ENCODE measurements around the gene SLC1A3.
"Not testable (repeated sequence)": the region's sequence is repeated elsewhere in the genome, so short reads cannot be mapped to it uniquely, and the experiment has no call there.

The SLC1A3 gene

DNA sequence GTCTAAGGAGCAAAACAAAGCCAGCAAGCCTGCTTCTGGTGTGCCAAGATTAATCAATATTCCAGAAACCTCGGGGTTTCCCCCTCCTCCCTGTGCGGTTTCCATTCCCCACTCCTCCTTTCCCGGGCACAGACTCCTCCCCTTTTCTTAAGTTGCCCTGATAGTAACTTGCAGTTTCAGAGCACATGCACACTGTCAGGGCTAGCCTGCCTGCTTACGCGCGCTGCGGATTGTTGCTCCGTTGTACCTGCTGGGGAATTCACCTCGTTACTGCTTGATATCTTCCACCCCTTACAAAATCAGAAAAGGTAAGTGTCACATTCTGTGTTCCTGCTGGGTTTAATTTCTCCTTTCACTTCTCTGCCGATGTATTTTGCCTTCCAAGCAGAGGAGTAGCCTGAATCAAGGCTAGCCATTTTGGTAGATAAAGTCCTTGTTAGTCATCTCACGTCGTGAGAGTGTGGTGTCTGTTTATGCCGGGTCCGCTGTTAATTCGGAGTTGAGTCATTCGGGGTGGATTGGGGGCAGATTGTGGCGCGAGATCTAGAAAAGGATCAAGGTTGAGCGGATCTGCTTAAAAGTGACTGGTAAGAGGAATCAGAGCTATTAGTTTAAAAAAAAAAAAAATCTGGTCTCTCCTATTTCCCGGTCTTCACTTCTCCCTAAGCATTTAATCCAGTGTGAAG is at the start of gene SLC1A3:
SLC1A3 (plus strand) TSS at position 179 of the 686 bp plus-strand sequence. CDS start 1,818 bp downstream, outside the sequence.
- H3K4me3 ChIP-seq = peak within 1 kb of the TSS; percentile 52
- H3K27me3 ChIP-seq (ENCODE audit: low read depth) = no peaks in the 10 kb centered on the region
- peaks cover 12% of the 10 kb centered on the region for H3K36me3 ChIP-seq (replicated peaks)
- H3K9me3 ChIP-seq = no peaks in the 10 kb centered on the region
- in situ Hi-C loops (cut with MboI; ENCODE audit: low sequenced_read_pairs) = no loop called here
- peak; percentile 86 to 88 for DNase-seq (ENCODE audit: low spot score in 2 of 2)
- no peaks in the 10 kb centered on the region for H3K4me1 ChIP-seq

DNA sequence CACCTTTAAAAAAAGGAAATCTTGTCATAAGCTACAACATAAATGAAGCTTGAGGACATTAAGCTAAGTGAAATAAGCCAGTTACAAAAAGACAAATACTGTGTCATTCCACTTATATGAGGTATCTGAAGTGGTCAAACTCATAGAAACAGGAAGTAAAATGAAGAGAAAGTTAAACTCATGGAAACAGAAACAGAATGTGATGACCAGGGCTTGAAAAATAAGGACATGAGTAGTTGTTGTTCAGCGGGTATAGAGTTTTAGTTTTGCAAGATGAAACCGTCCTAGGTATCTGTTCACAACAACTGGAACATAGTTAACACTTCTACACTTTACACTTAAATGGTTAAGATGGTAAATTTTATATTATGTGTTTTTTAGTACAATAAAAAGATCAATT is 47.8 kb upstream of the SLC1A3 start:
- Histone ChIP-seq H3K36me3 (replicated peaks) (no peaks in the 10 kb centered on the region), H3K27me3 (ENCODE audit: low read depth) (no peaks in the 10 kb centered on the region), H3K9me3 (no peaks in the 10 kb centered on the region), H3K4me3 (no peak overlapping the region), H3K4me1 (no peaks in the 10 kb centered on the region)
- no peak for DNase-seq (ENCODE audit: low spot score in 2 of 2)
- in situ Hi-C loops (cut with MboI; ENCODE audit: low sequenced_read_pairs) = no loop called here

- Histone ChIP-seq H3K4me3 (no peak overlapping the region), H3K36me3 (replicated peaks) (no peaks in the 10 kb centered on the region), H3K27me3 (ENCODE audit: low read depth) (no peaks in the 10 kb centered on the region), H3K4me1 (no peaks in the 10 kb centered on the region), H3K9me3 (no peaks in the 10 kb centered on the region)
- DNase-seq (ENCODE audit: low spot score in 2 of 2) = no peak
- in situ Hi-C loops (cut with MboI; ENCODE audit: low sequenced_read_pairs) = no loop called here
Observed at GRCh38 chr5:36561601-36562000, 44.8 kb upstream of the SLC1A3 start.

- H3K9me3 ChIP-seq = no peaks in the 10 kb centered on the region
- in situ Hi-C loops (cut with MboI; ENCODE audit: low sequenced_read_pairs) = no loop called here
- no peaks in the 10 kb centered on the region for H3K4me1 ChIP-seq
- no peak for DNase-seq (ENCODE audit: low spot score in 2 of 2)
- H3K27me3 ChIP-seq (ENCODE audit: low read depth) = no peaks in the 10 kb centered on the region
- H3K4me3 ChIP-seq = no peak overlapping the region
- H3K36me3 ChIP-seq (replicated peaks) = no peaks in the 10 kb centered on the region
Observed at GRCh38 chr5:36569491-36569890, 36.9 kb upstream of the SLC1A3 start.

GRCh38 chr5:36570301-36571095 is 35.9 kb upstream of the SLC1A3 start:
- in situ Hi-C loops (cut with MboI; ENCODE audit: low sequenced_read_pairs) = no loop called here
- H3K4me1 ChIP-seq = no peaks in the 10 kb centered on the region
- DNase-seq (ENCODE audit: low spot score in 2 of 2) = no peak

DNA sequence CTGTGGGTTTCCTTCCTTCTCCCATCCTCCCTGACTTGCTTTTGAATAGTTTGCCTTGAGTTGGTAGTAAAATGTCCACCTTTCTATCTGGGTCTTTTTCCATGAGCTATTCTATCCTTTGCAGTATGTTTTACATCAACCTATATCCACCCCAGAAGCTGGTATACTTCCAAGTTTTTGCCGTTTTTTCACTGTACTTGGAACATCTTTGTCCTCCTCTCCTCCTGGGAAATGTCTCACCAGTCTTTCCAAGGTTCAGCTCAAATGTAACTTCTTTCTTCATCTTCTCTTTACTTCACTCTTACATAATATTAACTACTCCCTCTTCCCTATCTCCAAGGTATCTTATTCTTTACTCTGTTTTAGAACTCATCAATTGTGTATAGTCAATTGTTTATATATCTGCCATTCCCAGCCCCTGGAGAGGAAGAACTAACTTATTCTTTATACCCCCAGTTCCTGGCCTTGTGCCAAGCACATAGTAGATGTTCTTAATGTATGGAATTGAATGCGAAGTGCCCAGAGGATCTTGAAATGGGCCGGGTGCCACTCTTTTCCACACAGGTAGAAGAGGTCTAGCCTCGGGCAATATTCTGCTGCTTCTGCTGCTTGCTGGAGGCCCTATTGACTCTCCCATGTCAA is 34.9 kb upstream of the SLC1A3 start:
- no peaks in the 10 kb centered on the region for H3K4me1 ChIP-seq
- no peaks in the 10 kb centered on the region for H3K36me3 ChIP-seq (replicated peaks)
- no peak overlapping the region for H3K4me3 ChIP-seq
- in situ Hi-C loops (cut with MboI; ENCODE audit: low sequenced_read_pairs) = no loop called here
- H3K27me3 ChIP-seq (ENCODE audit: low read depth) = no peaks in the 10 kb centered on the region
- DNase-seq (ENCODE audit: low spot score in 2 of 2) = no peak
- no peaks in the 10 kb centered on the region for H3K9me3 ChIP-seq

More at GRCh38 chr5:36570301-36571095, 35.9 kb upstream of the SLC1A3 start:
- H3K27me3 ChIP-seq (ENCODE audit: low read depth) = no peaks in the 10 kb centered on the region
- no peaks in the 10 kb centered on the region for H3K36me3 ChIP-seq (replicated peaks)
- no peak overlapping the region for H3K4me3 ChIP-seq
- H3K9me3 ChIP-seq = no peaks in the 10 kb centered on the region

DNA sequence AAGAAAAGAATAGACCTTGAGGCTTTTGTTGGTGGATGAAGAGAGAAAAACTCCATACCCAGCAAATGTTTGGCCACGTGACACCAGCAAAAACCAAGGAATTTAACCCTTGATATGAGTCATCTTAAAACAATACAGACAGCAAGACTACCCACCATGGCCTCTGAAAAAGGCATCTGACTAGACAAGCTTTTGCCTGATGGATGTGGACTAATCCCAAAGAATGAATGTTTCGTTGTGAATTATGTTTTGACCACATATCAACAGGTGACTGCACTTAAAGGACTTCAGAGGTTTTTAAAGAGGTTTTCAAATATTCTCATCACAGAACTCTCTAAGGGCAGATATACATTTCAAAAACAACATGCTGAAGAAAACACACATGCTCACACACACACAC is 33.0 kb upstream of the SLC1A3 start:
- Histone ChIP-seq H3K4me3 (no peak overlapping the region), H3K36me3 (replicated peaks) (no peaks in the 10 kb centered on the region), H3K9me3 (no peaks in the 10 kb centered on the region), H3K4me1 (no peaks in the 10 kb centered on the region), H3K27me3 (ENCODE audit: low read depth) (no peaks in the 10 kb centered on the region)
- DNase-seq (ENCODE audit: low spot score in 2 of 2) = no peak
- in situ Hi-C loops (cut with MboI; ENCODE audit: low sequenced_read_pairs) = no loop called here

GRCh38 chr5:36575361-36575781 is 31.0 kb upstream of the SLC1A3 start:
- H3K36me3 ChIP-seq (replicated peaks) = no peaks in the 10 kb centered on the region
- H3K9me3 ChIP-seq = no peaks in the 10 kb centered on the region
- no peaks in the 10 kb centered on the region for H3K27me3 ChIP-seq (ENCODE audit: low read depth)
- H3K4me1 ChIP-seq = no peaks in the 10 kb centered on the region
- no peak for DNase-seq (ENCODE audit: low spot score in 2 of 2)
- no peak overlapping the region for H3K4me3 ChIP-seq
- in situ Hi-C loops (cut with MboI; ENCODE audit: low sequenced_read_pairs) = no loop called here

DNA sequence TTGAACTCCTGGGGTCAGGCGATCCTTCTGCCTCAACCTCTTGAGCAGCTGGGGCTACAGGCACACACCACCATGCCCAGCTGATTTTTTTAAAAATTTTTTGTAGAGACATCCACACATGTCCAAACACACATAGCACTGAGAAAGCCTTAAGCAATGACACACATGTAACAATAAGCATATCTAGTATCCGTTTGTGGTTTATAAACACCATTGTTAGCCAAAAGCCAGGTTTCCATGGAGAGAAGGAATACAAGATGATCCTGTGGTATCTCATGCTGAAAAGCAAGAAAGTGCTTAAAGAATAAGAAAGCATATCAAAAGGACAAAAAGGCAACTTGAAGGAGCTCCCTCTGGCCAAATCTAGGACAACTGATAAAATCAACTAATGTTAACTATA is 29.7 kb upstream of the SLC1A3 start:
- Histone ChIP-seq H3K36me3 (replicated peaks) (no peaks in the 10 kb centered on the region), H3K9me3 (no peaks in the 10 kb centered on the region), H3K4me1 (no peaks in the 10 kb centered on the region), H3K4me3 (no peak overlapping the region), H3K27me3 (ENCODE audit: low read depth) (no peaks in the 10 kb centered on the region)
- no peak for DNase-seq (ENCODE audit: low spot score in 2 of 2)
- in situ Hi-C loops (cut with MboI; ENCODE audit: low sequenced_read_pairs) = no loop called here

GRCh38 chr5:36579858-36580257 is 26.5 kb upstream of the SLC1A3 start:
- H3K36me3 ChIP-seq (replicated peaks); H3K4me1 ChIP-seq; in situ Hi-C loops (cut with MboI; ENCODE audit: low sequenced_read_pairs); H3K27me3 ChIP-seq (ENCODE audit: low read depth); DNase-seq (ENCODE audit: low spot score in 2 of 2); H3K9me3 ChIP-seq; H3K4me3 ChIP-seq: not testable (repeated sequence)

- Histone ChIP-seq H3K9me3 (no peaks in the 10 kb centered on the region), H3K4me3 (no peak overlapping the region), H3K36me3 (replicated peaks) (no peaks in the 10 kb centered on the region), H3K27me3 (ENCODE audit: low read depth) (peaks cover 3% of the 10 kb centered on the region; the same call in 1 of the 2 replicates), H3K4me1 (no peaks in the 10 kb centered on the region)
- DNase-seq (ENCODE audit: low spot score in 2 of 2) = no peak
- in situ Hi-C loops (cut with MboI; ENCODE audit: low sequenced_read_pairs) = no loop called here
Observed at GRCh38 chr5:36581070-36581469, 25.3 kb upstream of the SLC1A3 start.

DNA sequence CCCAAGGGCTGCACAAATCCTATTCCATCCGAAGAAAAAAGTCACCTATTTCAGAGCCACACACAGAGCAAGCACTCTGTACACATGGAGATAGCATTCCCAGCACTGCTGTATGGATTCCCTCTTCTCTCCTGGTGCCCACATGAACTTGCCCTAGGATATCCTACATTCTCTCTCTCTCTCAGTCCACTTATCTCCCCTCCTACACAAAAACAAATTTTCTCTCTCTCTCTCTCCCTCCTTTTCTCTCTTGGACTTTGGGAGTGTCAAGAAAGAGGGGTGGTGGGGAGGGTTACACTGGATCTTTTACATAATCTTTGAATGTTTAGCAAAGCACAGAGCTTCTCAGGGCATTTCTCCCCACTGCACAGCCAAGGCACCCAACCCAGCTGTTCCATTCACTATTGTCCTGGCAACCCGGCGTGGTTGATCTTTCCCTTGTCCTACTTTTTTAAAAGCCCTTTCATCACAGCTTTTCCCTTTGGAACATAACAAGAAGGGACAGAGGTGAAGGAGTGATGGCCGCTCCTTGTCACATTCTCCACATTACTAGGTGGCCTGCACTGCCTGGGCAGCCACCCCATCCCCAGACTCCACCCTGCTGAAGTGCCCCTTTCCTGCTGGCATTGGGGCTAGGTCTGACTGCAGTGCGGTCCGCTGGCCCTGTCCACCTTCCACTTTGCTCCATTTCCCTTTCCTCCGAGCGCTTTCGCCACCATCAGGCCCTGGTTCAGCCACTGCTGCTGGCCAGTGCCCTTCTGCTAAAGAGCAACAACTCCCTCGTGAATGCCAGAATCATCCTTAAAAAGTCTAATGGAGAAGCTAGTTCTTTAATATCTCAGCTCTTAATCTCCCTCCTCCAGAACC is 22.2 kb upstream of the SLC1A3 start:
- peaks cover 5% of the 10 kb centered on the region; the same call in 1 of the 2 replicates for H3K27me3 ChIP-seq (ENCODE audit: low read depth)
- H3K4me3 ChIP-seq = no peak overlapping the region
- no peaks in the 10 kb centered on the region for H3K4me1 ChIP-seq
- no peak for DNase-seq (ENCODE audit: low spot score in 2 of 2)
- H3K9me3 ChIP-seq = no peaks in the 10 kb centered on the region
- no peaks in the 10 kb centered on the region for H3K36me3 ChIP-seq (replicated peaks)
- in situ Hi-C loops (cut with MboI; ENCODE audit: low sequenced_read_pairs) = no loop called here

DNA sequence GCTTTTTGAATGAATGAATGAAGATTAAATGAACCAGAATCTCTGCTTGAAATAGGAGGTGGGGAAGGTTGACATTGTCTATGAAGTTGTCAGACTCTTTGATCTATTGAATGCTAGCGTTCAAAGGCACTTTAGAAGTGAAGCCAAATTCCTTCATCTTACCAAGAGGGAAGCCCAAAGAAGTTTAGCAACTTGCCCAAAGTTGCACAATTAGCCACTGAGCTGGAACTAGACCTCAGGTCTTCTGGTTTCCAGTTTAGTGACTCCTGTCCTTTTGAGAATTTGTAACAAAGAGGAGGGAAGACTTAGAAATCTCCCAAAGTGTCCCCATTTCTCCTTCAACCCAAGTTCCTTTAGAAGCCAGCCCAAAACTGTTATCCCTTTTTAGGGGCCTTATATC is 20.7 kb upstream of the SLC1A3 start:
- in situ Hi-C loops (cut with MboI; ENCODE audit: low sequenced_read_pairs) = no loop called here
- H3K4me1 ChIP-seq = no peaks in the 10 kb centered on the region
- no peaks in the 10 kb centered on the region for H3K9me3 ChIP-seq
- no peak overlapping the region for H3K4me3 ChIP-seq
- H3K36me3 ChIP-seq (replicated peaks) = no peaks in the 10 kb centered on the region
- DNase-seq (ENCODE audit: low spot score in 2 of 2) = no peak
- H3K27me3 ChIP-seq (ENCODE audit: low read depth) = peaks cover 5% of the 10 kb centered on the region; the same call in 1 of the 2 replicates

Data from HAP-1 (cell line).